BLaER1 treated with 17β-estradiol and CSF1 and Interleukin-3, amounts not matched to agents 10 nM and 100 nM (cell line): Measurements from ENCODE around the gene TUBA1C.
"Not testable (repeated sequence)": the region's sequence is repeated elsewhere in the genome, so short reads cannot be mapped to it uniquely, and the experiment has no call there.

Experiments
- H3K27ac ChIP-seq, 11 experiments: shearing (Covaris generic); formaldehyde crosslinking; 2 replicates each; pipeline ENCODE4 v1.8.1; 2022
- H3K27me3 ChIP-seq, 11 experiments: shearing (Covaris generic); formaldehyde crosslinking; 2 replicates each; pipeline ENCODE4 v1.8.1; 2022
- H3K36me3 ChIP-seq, 11 experiments: shearing (Covaris generic); formaldehyde crosslinking; 2 replicates each; pipeline ENCODE4 v1.8.1; 2022
- H3K4me1 ChIP-seq, 10 experiments: shearing (Covaris generic); formaldehyde crosslinking; 2 replicates each; pipeline ENCODE4 v1.8.1; 2022
- H3K4me2 ChIP-seq, 11 experiments: shearing (Covaris generic); formaldehyde crosslinking; 2 replicates each; pipeline ENCODE4 v1.8.1; 2022
- H3K4me3 ChIP-seq, 10 experiments: shearing (Covaris generic); formaldehyde crosslinking; 2 replicates each; pipeline ENCODE4 v1.8.1; 2022
- H3K9ac ChIP-seq, 11 experiments: shearing (Covaris generic); formaldehyde crosslinking; 2 replicates each; pipeline ENCODE4 v1.8.1; 2022
- H3K9me3 ChIP-seq, 11 experiments: shearing (Covaris generic); formaldehyde crosslinking; replicated peaks in 1 of 11; 2 replicates each; pipeline ENCODE4 v1.8.1; 2022
- H4K20me1 ChIP-seq, 11 experiments: shearing (Covaris generic); formaldehyde crosslinking; 2 replicates each; pipeline ENCODE4 v1.8.1; 2022
- Cebpa-rat ChIP-seq, 11 experiments: shearing (Covaris generic); IDR thresholded peaks; 2 replicates each; pipeline ENCODE4 v1.8.1; 2022

Gene TUBA1C

DNA sequence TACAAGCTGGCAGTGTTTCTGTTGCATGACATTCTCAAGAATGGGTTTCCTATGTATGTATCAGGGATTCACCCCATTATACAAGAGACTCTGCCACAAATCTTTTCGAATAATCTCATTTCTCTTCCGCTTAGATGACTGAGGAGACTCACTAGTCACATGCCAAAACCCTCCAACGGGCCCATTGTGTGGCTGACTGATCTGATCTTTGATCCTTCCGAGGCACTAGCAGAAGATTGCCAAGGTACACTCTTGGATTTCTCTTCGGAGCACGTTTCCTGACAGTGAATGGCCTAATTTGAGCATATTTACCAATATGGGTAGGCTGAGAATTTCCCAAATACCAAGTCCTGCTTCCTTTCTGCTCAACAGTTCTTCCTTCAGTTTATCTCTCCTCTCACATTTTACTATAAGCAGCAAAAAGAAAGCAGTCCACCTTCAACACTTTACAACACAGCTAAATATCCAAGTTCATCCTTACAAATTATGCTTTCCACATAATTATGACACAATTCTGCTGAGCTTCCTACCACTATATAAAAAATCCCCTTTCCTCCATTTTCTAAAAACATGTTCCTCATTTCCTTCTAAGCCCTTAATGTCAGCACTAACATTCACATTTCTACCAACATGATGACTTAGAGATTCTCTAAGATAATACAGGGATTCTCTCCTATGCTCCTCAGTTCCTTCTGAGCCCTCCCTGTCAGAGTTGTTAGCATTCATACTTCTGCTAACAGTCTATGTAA, 41.1 kb downstream of the TUBA1C start:
- Histone ChIP-seq H3K27me3 (peaks cover 0 to 3% (median 0%) of the 10 kb centered on the region in 11 experiments; a peak in 1 of 22 replicates), H3K9me3 (no peaks in the 10 kb centered on the region), H3K4me2 (peak overlapping the region in 2 of 11 experiments; percentile 48 to 56; a peak in 4 of 22 replicates), H3K4me1 (peaks cover 0 to 13% (median 0%) of the 10 kb centered on the region in 10 experiments; a peak in 5 of 20 replicates), H3K27ac (no peak overlapping the region), H4K20me1 (no peaks in the 10 kb centered on the region), H3K9ac (no peak overlapping the region), H3K4me3 (no peak overlapping the region), H3K36me3 (no peaks in the 10 kb centered on the region)
- TF ChIP-seq Cebpa-rat (IDR thresholded peaks at IDR 0.05), result no peak

DNA sequence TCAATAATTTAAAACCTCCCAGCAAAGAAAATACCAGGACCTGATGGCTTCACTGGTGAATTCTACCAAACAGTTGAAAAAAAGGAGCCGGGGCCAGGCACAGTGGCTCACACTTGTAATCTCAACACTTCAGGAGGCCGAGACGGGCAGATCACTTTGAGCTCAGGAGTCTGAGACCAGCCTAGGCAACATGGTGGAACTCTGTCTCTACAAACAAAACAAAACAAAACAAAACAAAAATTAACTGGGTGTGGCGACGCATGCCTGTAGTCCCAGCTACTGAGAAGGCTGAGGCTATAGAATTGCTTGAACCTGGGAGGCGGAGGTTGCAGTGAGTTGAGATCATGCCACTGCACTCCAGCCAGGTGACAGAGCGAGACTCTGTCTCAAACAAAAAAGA, 44.5 kb downstream of the TUBA1C start:
- no peak for TF ChIP-seq Cebpa-rat (IDR thresholded peaks at IDR 0.05)
- no peaks in the 10 kb centered on the region for H4K20me1 ChIP-seq
- H3K27ac ChIP-seq, result no peak overlapping the region

DNA sequence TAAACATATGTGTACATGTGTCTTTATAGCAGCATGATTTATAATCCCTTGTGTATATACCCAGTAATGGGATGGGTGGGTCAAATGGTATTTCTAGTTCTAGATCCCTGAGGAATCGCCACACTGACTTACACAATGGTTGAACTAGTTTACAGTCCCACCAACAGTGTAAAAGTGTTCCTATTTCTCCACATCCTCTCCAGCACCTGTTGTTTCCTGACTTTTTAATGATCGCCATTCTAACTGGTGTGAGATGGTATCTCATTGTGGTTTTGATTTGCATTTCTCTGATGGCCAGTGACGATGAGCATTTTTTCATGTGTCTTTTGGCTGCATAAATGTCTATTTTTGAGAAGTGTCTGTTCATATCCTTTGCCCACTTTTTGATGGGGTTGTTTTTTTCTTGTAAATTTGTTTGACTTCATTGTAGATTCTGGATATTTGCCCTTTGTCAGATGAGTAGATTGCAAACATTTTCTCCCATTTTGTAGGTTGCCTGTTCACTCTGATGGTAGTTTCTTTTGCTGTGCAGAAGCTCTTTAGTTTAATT, 45.6 kb downstream of the TUBA1C start:
- peaks cover 0 to 13% (median 0%) of the 10 kb centered on the region in 10 experiments; a peak in 5 of 20 replicates for H3K4me1 ChIP-seq
- not testable (repeated sequence) for H3K27me3 ChIP-seq, H3K9ac ChIP-seq, H4K20me1 ChIP-seq, H3K9me3 ChIP-seq, H3K36me3 ChIP-seq, H3K4me2 ChIP-seq, H3K4me3 ChIP-seq, H3K27ac ChIP-seq

More for the DNA sequence above, 44.5 kb downstream of the TUBA1C start:
- Histone ChIP-seq H3K4me1 (peaks cover 0 to 13% (median 0%) of the 10 kb centered on the region in 10 experiments; a peak in 5 of 20 replicates), H3K9ac (no peak overlapping the region), H3K4me2 (no peak overlapping the region), H3K27me3 (peaks cover 0 to 3% (median 0%) of the 10 kb centered on the region in 11 experiments; a peak in 1 of 22 replicates), H3K36me3 (no peaks in the 10 kb centered on the region), H3K4me3 (no peak overlapping the region), H3K9me3 (no peaks in the 10 kb centered on the region)

DNA sequence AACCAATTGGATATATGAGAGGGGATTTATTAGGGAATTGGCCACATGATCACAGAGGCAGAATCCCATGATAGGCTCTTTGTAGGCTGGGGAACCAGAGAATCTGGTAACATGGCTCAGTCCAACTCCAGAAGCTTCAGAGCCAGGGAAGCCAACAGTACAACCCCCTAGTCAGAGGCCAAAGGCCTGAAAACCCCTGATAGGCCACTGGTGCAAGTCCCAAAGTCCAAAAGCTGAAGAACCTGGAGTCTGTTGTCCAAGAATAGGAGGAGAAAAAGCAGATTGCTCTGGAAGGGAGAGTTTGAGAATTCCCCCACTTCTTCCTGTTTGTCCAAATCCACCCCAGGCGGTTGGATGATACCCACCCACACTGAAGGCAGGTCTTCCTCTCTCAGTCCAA, 49.9 kb downstream of the TUBA1C start:
- no peaks in the 10 kb centered on the region for H3K36me3 ChIP-seq
- H3K4me2 ChIP-seq, result no peak overlapping the region
- no peak overlapping the region for H3K9ac ChIP-seq
- no peak overlapping the region for H3K4me3 ChIP-seq
- no peaks in the 10 kb centered on the region for H4K20me1 ChIP-seq
- no peaks in the 10 kb centered on the region for H3K27me3 ChIP-seq
- TF ChIP-seq Cebpa-rat (IDR thresholded peaks at IDR 0.05), result no peak
- H3K4me1 ChIP-seq, result no peaks in the 10 kb centered on the region
- no peaks in the 10 kb centered on the region for H3K9me3 ChIP-seq
- no peak overlapping the region for H3K27ac ChIP-seq

DNA sequence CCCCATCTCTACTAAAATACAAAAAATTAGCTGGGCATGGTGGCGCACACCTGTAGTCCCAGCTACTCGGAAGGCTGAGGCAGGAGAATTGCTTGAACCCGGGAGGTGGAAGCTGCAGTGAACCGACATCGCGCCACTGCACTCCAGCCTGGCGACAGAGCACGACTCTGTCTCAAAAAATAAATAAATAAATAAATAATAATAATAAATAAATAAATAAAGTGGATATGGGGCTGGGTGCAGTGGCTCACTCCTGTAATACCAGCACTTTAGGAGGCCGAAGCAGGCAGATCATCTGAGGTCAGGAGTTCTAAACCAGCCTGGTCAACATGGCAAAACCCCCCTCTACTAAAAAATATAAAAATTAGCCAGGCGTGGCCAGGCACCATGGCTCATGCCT, 52.2 kb downstream of the TUBA1C start:
- not testable (repeated sequence) for H3K9ac ChIP-seq, H3K27me3 ChIP-seq, H3K4me3 ChIP-seq, H3K9me3 ChIP-seq, H4K20me1 ChIP-seq, H3K4me1 ChIP-seq, H3K27ac ChIP-seq, H3K36me3 ChIP-seq, H3K4me2 ChIP-seq

DNA sequence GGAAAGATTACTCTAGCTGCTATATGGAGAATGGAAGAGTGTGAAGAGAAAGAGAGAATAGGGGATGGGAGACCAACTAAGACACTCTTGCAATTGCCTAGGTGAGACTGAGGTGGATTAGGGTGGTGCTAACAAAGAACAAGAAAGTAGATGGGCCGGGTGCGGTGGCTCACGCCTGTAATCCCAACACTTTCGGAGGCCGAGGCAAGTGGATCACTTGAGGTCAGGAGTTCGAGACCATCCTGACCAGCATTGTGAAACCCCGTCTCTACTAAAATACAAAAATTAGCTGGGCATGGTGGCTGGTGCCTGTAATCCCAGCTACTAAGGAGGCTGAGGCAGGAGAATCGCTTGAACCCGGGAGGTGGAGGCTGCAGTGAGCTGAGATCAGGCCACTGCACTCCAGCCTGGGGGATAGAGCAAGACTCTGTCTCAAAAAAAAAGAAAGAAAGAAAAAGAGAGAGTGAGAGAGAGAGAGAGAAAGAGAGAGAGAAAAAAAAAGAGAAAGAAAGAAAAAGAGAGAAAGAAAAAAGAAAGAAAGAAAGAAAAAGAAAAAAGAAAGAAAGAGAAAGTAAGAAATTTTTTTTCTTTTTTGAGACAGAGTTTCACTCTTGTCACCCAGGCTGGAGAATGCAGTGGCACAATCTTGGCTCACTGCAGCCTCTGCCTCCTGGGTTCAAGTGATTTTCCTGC, 55.7 kb downstream of the TUBA1C start:
- H3K36me3 ChIP-seq, result peaks cover 0 to 17% (median 9%) of the 10 kb centered on the region in 11 experiments; a peak in 16 of 22 replicates
- peaks cover 17 to 26% (median 22%) of the 10 kb centered on the region in 10 experiments for H3K4me1 ChIP-seq
- H3K27me3 ChIP-seq, H3K9ac ChIP-seq, H3K4me2 ChIP-seq, H3K4me3 ChIP-seq, H3K27ac ChIP-seq, H3K9me3 ChIP-seq, H4K20me1 ChIP-seq: not testable (repeated sequence)

DNA sequence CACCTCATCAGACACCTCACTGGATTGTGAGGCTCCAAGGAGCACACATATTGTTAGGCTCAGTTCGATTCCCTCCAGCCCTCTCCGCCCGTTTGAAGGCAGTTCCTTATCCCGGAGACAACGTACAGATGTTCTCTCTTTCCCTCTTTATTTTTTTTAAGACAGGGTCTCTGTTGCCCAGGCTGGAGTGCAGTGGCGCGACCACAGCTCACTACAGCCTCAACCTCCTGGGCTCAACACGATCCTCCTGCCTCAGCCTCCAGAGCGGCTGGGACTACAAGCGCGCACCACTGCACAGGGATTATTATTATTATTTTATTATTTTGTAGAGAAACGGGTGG, 57.5 kb downstream of the TUBA1C start:
- H3K9ac ChIP-seq, result peak overlapping the region; percentile 79 to 92 (median 86)
- H3K9me3 ChIP-seq, result no peaks in the 10 kb centered on the region
- H3K4me2 ChIP-seq, result peak overlapping the region; percentile 57 to 92 (median 76)
- H4K20me1 ChIP-seq, result peaks cover 0 to 10% (median 0%) of the 10 kb centered on the region in 11 experiments; a peak in 3 of 22 replicates
- H3K27me3 ChIP-seq, result no peaks in the 10 kb centered on the region
- peak overlapping the region; percentile 39 to 89 (median 75); a peak in 20 of 22 replicates for H3K27ac ChIP-seq
- peak overlapping the region; percentile 62 to 85 (median 76) for H3K4me3 ChIP-seq
- peaks cover 0 to 35% (median 26%) of the 10 kb centered on the region in 11 experiments; a peak in 18 of 22 replicates for H3K36me3 ChIP-seq
- H3K4me1 ChIP-seq, result peaks cover 17 to 27% (median 22%) of the 10 kb centered on the region in 10 experiments
- TF ChIP-seq Cebpa-rat (IDR thresholded peaks at IDR 0.05), result no peak

DNA sequence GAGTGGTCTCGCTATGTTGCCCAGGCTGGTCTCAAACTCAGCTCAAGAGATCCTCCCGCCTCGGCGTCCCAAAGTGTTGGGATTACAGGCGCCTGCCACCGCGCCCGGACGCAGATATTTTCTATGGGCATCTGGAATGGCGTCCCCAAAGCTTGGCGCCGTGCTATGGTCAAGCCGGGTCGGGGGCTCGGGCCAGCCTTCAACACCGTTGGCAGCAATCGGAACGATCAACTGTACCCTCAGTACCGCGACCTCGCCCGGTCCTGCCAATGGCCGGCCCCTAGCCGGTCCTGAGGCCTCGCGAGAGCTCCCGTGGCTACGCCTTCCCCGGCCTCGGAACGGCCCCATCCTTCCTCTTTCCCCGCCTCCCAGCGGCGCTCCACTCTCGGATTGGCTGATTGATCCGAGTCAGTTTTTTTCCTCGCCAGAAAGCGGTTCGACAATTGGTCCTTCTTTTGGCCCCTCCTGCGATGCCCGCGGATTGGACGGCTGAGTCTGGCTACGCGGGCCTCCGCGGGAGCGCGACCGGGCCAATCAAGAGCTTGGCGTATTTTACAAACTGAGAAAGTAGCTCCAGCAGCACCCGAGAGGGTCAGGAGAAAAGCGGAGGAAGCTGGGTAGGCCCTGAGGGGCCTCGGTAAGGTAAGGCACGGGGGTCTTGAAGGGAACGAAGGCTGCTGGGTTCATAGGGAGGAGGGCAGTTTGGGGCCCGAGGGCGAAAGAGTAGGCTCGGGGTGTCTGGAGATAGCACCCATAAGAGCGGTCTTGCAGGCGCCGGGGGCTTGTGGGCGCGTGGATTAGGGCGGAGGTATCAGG, 58.0 kb downstream of the TUBA1C start, which contains the start of gene TROAP:
Gene TROAP (plus strand): TSS at position 548 of the 816 bp plus-strand sequence. CDS start 354 bp downstream, outside the sequence.
- peak within 1 kb of the TSS; percentile 62 to 85 (median 76) for H3K4me3 ChIP-seq
- H3K4me1 ChIP-seq, result peaks cover 17 to 27% (median 22%) of the 10 kb centered on the region in 10 experiments
- H3K9me3 ChIP-seq, result no peaks in the 10 kb centered on the region
- TF ChIP-seq Cebpa-rat (IDR thresholded peaks at IDR 0.05), result no peak
- H3K4me2 ChIP-seq, result peak within 1 kb of the TSS; percentile 90 to 99 (median 96)
- H3K27me3 ChIP-seq, result no peaks in the 10 kb centered on the region
- peak within 1 kb of the TSS; percentile 39 to 91 (median 81); a peak in 20 of 22 replicates for H3K27ac ChIP-seq
- H4K20me1 ChIP-seq, result peaks cover 0 to 10% (median 0%) of the 10 kb centered on the region in 11 experiments; a peak in 3 of 22 replicates
- H3K36me3 ChIP-seq, result peaks cover 0 to 41% (median 32%) of the 10 kb centered on the region in 11 experiments; a peak in 19 of 22 replicates
- peak within 1 kb of the TSS; percentile 79 to 92 (median 86) for H3K9ac ChIP-seq
